Eye (tissue), 1 donor: ENCODE results near the gene NSUN2.

Experiments
- DNase-seq: peaks from one replicate; pipeline ENCODE4 v3.0.0-alpha.2; 2015

Gene NSUN2

GRCh38 chr5:6553972-6554371 lies 78.9 kb downstream of the NSUN2 start:
- no peak for DNase-seq

GRCh38 chr5:6552612-6553011 lies 80.2 kb downstream of the NSUN2 start:
- no peak for DNase-seq

- no peak for DNase-seq
Measured at GRCh38 chr5:6551955-6552313, 80.9 kb downstream of the NSUN2 start.

GRCh38 chr5:6551287-6551954 lies 81.4 kb downstream of the NSUN2 start:
- DNase-seq = no peak

- DNase-seq = no peak
Measured at GRCh38 chr5:6550628-6551027, 82.2 kb downstream of the NSUN2 start.
